Amygdala (tissue), 56 donors: ENCODE results near the gene SUN5.
"Not testable (repeated sequence)": the region's sequence is repeated elsewhere in the genome, so short reads cannot be mapped to it uniquely, and the experiment has no call there.

ENCODE experiments used
- DNase-seq, 56 donors: peaks; one replicate each; lab custom pipeline; 2025; lab: John Stamatoyannopoulos, UW

The SUN5 gene

DNA sequence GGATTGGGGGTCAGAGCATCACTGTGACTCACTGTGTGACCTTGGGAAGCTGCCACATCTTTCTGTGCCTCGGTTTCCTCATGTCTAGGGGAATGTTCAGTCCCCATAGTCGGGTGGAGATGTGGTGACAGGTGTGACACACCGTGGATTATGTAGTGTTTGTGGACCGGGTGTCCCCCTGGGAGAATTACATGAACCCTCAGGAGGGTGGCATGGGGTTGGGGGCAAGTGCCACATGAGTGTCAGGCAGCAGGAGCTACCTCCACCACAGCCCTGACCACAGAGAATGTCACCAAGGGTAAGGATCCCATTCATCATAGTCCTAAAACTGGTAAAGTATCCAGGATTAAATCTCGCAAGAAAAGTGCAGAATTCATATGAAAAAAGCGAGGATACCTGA lies 23.2 kb downstream of the SUN5 start:
- peak in 1 of 56 donors; percentile 52 for DNase-seq

DNA sequence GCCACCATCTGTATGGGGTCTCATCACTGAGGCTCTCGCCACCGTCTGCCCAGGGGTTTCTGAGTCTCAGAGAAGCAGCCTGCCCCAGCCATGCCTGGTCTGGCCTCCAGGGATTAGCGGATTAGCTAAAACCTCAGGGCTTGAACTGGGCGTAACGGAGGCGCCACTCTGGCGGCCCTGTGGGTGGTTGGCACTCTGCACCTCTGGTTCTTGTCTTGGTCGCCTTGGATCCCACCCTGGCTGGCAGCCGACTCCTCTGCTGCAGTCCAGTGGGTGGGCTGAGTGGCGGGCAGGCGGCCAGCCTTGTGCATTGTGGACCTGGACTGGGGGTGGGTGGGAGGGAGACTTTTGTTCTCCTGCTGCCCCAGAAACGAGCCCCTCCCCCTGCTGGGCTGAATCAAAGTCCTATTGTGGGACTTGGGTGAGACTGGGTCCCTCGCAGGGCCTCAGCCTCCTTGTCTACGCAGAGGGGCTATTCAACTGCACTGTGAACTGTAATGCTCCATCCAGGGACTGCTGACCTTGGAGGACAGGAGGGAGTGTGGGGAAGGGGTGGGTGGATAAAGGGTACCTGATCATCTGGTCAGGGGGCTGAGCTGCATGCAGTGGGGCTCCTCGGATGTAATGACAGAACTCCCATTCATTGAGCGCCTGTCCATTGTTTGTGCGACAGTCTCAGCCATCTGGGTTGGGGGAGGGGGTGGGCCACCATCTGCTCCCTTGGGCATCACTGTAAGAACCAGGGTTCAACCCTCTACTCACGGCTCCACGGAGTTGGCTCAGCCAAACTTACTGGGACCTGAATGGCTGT lies 23.9 kb downstream of the SUN5 start:
- DNase-seq, result peak in 55 of 56 donors; percentile 39 to 96 (median 82)

DNA sequence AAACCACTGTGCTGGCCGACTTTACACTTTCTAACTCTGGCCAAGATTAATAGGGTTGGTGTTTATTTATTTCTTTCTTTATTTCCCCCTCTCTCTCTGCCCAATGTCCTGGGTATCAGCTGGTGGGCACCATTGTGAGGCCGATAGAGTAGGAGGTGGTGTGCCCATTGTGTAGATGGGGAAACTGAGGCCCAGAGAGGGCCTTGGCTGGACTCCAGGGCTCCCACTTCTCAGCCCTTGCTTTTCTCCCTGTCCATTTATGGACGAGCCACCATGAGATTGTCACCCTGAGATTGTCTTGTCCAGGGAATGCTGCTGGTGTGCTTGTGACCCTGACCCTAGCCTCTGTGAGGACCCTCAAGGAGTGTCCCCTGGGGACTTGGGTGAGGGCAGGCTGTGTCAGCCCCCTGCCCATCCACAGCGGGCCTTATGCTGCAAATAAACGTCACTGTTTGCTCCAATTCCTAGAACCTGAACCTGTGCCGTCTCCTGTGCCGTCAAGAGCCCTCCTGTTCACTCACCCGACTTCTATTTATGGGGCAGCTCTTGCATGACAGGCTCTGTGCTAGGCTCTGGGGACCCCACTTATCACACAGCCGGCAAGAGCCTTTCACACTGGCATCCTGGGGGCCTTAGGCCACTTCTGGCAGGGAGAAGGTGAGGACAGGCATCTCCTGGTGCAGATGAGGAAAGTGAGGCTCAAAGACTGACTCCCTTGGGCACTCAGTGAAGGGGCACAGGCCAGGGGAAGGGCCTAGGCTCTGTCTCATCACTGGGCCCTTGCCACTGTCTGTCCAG lies 24.8 kb downstream of the SUN5 start:
- peak in 6 of 56 donors; percentile 17 to 50 (median 25) for DNase-seq

DNA sequence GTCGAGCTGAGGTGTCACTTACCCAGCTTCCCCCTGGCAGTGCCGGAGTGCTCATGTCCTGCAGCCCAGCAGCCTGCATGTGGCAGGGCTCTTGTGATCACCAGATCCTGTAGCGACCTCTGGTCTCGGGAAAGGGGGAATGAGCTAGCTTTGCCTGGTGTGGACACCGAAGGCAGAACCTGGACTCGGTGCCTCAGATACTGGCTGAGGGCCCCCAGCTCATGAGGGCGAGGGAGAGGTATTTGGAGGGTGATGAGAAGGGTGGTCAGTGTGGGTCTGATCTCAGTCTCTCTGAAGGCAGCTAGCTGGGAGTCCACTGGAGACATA lies 26.3 kb downstream of the SUN5 start:
- DNase-seq, result no peak

DNA sequence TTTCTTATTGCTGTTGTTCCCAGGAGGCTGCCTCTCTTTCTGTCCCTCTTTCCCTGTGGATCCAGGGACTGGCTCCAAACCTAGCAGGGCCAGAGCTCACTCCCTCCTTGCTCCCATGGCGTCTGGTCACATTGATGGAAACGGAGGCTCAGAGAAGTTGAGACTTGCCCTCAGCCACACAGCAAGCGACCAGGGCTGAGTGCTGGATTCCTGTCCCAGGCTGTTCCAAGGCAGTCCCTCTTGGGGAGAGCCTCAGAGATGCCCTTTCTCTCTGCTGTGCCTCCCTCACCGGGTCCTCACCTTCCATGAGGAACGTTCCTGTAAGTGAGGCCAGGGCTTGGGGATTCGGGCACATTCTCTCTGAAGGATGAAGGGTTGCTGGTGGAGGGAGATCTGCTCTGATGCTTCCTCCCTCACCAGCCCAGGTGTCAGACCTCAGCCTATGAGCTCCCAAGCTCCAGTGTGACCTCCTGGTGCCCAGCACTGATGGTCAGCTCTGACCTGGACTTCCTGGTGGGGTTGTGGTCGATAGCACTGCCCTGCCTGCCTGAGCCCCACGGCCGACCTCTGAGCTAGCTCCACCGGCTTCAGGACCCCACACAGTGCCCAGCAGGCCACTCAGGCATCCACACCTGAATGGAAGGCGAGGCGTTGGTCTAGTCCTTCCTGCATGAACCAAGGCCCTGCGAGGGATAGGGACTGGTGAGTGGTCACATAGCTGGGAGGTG lies 26.8 kb downstream of the SUN5 start:
- no peak for DNase-seq

DNA sequence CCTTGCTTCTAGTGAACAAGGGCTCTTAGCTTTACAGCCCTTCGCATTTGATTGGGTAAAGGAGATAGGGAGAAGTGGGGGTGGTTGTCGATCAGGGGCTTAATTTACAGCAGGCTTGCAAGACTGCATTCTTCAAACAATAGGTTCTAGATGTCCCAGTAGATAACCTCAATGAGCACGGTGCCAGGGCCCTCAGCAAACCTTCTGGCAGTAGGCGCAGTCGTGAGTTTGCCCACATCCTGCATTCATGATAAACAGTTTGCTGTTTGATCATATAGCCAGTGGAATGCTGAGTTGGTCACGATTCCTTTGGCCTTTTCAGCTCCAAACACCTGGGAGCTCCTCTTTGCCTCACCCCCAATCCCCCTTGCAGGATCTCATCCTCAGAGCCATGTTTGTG lies 27.5 kb downstream of the SUN5 start:
- no peak for DNase-seq

DNA sequence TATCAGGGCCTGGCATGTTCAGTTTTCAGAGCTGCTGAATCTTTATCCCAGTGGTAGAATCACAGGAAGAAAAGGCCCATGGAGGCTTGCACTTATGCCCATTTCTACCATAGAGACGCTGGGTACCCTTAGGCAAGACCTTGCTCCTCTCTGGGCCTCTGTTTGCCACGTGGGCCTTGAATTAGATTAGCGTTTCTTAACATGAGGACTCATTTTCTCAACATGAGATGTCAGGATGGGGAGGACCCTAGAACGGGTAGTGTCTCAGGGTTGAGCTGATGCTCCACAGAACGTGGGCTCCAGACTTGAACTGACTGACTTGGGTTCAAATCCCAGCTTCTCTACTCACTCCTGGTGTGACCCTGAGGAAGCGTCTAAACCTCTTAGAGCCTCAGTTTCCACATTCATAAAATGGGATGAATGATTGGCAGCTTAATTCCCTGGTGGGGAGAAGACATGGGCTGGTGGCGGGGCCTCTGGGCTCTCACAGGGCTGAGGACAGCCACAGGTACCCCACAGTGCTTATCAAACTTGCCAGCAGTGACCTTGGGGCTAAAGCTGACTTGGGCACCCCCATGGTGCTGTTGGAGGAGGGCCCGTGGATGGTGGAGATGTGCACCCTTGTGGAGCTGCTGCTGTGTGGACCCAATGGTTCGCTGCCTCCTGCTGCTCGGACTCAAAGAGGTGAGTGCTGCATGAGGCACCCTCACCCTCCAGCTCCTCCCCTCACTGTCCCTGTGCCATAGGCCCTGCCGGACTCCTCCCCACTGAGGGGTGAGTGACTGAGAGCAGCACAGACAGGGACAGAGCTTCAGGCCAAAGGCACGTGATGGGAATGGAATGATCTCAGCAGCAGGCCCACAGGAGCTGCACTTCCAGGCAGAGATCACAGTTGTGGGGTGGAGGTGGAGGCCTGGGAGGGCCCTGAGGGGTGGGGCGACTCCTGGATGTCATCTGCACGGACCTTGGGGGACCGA lies 28.2 kb downstream of the SUN5 start:
- peak in 3 of 56 donors; percentile 18 to 42 (median 27) for DNase-seq

DNA sequence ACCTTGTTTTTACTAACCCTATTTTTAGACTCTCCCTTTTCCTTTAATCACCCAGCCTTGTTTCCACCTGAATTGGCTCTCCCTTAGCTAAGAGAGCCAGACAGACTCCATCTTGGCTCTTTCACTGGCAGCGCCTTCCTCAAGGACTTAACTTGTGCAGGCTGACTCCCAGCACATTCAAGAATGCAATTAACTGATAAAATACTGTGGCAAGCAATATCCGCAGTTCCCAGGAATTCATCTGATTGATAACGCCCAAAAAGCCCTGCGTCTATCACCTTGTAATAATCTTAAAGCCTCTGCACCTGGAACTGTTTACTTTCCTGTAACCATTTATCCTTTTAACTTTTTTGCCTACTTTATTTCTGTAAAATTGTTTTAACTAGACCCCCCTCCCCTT lies 29.1 kb downstream of the SUN5 start:
- not testable (repeated sequence) for DNase-seq

DNA sequence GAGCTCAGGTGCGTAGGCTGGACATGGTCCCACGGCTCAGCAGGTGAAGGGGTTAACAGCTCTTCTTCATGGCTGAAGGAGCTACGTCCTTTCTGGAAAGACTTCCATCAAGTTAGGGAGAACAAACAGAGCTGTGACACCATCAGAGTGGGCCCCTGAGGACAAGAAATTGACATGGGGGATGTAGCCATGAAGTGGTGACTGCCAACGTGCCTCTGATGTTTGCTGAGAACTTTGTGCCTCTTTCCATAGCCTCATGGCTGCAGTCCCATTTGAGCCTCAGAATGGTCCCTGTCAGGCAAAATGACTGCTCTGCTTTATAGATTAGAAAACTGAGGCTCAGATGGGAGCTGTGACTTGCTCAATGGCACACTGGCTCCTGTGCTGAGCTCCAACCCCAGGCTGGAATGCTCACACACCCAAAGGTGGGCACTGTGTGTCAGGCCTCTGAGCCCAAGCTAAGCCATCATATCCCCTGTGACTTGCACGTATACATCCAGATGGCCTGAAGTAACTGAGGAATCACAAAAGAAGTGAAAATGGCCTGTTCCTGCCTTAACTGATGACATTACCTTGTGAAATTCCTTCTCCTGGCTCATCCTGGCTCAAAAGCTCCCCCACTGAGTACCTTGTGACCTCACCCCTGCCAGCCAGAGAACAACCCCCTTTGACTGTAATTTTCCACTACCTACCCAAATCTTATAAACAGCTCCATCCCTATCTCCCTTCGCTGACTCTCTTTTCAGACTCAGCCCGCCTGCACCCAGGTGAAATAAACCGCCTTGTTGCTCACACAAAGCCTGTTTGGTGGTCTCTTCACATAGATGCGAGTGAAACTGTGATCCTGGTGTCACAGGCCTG lies 29.8 kb downstream of the SUN5 start:
- not testable (repeated sequence) for DNase-seq

DNA sequence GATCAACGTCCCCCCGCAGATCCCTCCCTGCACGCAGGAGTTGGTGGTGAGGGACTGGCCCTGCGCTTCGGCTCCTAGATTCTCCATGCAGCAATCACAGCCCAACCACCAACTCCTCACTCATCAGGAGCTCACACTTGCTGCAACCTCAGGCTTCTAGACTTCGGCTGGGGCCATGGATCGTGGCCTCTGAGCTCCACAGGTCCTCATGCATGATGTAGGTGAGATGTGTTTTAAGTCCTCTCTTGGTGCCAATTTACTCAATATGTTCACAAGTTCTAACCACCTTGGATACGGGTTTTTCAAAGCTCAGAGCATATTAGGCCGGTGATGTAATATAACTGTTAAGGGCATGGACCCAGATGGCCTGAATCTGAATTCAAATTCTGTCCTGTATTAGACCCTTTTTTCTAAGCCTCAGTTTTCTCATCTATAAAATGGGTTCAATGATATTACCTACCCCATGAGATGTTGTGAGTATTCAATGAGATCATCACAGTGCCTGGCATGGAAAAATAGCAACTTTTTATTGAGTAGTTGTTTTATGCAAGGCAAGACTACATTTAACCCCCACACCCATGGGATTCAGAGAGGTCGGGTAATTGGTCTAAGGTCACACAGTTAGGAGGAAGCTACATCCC lies 31.0 kb downstream of the SUN5 start:
- DNase-seq, result no peak

DNA sequence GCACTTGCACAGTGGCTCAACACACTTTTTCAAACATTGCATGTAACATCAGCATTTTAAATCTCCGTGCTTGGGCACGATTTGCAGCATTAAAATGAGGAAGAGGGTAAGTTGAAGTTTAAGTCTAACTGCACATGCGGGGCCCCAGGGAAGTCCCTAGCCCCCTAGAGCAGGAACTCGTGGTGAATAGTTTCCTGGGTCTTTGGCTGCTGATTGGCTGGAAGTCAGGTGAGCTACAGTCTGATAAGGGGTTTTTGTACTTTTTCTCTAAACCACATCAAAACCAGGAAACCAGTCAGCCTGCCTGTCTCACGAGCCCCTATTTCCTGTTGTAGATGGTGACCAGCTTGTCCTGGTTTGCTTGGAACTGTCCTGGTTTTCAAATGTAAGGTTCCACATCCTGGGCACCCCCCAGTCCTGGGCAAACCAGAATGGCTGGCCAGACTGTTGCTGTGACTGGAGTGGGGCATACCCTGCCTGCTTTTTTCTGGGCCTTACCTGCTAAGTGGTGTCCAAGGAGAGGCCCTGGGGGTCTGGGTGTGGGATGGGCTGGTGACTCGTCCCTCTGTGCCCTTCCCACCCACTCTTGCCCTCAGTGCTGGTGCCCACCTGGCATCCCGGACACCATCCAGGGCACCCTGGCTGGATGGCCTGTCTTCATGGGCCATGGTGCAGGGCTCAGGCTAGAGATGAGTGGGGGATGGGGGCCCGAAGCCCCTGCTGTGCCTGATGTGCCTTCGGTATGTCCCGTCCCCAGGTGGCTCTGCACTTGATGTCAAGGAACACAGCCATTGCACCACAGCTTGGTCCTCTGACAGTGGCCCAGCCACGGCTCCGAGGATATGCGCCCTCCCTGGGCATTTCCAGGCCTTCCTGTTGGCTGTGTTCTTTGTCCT lies 31.8 kb downstream of the SUN5 start:
- DNase-seq, result peak in 1 of 56 donors; percentile 13

DNA sequence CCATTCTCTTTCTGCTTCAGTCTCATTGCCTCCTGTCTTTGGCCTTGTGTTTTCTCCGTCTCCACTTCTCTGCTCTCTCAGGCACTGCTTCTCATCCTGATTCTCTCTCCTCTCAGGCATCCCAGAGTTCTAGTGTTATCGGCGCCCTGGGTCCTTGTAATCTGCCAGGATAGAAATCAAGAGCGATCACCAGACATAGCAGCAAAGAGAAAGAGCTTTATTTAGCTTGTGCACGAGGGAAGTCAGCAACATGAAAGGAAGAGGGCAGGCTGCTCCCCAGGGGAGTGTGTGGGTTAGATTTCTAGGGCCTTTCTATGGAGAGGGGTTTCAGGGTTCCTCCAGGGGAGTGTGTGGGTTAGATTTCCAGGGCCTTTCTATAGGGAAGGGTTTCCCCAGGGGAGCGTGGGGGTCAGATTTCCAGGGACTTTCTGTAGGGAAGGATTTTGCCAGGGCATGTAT lies 32.5 kb downstream of the SUN5 start:
- no peak for DNase-seq

DNA sequence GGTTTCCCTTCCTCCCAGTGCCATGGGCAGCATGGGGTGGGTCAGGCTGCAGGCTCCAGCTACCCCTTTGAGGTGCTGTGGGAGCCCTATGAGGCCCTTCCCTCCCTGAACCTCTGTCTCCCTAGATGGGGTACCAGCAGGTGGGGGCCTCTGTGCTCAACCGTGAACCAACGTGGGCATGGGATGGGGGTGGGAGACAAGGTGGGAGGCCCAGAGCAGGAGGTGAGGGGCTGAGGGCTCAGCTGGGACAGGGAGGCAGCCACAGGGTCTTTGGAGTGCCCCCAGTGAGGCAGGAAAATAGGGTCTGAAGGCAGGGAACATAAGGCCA lies 33.3 kb downstream of the SUN5 start:
- no peak for DNase-seq

DNA sequence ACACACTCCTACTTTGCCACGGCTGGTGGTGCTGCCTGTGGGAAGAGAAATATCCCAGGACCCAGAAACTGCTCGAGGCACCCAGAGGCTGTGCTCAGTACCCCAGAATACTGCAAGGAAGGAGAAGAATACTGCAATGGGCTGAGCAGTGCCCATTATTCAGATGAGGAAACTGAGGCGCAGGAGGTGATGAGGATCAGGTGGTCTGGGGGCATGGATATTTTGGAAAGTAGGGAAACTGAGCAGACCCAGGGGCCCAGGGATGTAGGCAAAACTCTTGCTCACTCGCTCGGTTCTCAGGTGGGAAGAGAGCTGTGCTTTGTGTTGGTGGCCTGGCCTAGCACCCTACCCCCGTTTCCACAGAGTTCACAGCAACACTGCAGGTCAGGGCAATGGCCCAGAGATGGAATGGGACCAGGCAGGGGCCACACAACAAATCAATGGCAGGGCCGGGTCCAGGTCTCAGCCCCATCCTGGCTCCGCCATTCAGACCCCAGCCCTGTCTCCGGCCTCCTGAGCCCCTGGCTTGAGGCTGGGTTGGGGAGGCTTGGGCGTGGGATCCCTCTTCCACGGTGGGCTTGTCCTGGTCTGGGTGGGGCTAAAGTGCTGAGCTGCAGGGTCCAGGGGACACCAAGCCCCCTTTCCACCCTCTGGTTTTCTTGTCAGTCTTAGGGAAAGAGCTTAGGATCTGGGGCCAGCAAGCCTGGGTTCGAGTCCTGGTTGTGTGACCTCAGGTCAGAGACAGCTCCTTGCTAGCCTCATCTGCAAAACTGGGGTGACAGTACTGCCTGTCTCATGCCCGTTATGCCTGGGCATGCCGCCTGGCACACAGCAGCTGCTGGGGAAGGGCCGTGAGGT lies 33.9 kb downstream of the SUN5 start:
- DNase-seq, result no peak

DNA sequence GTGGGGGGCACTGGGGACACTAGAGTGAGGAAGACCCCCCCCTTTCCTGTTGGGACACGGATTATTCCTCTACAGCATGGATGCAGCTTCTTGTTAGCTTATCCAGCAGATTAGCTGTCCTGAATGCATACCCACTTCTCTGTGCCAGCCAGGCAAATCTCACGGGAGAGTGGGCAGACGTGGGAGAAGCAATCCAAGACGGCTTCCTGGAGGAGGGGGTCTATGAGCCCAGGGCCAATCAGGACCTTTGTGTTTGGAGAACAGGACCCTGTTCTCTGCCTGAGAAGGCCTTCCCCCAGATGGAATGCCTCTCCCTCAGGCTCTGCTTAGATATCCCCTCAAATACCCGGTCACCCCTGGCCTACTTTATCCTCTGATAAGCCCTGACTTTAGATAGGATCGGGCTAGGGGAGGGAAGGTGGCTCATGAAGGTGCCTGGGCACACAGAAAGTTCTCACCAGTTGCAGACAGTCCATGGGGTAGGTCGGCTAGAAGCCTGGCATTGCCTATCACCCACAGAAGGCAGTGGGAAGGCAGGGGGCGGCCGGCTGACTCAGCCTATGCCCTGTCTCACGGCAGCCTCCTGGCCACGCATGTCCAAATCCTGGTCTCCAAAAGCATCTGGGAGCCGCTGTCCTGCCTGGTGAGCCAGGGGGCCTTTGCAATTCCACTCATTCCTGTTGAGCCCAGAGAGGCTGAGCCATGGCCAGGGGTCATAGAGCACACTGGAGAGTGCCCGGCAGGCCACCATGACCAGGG lies 34.7 kb downstream of the SUN5 start:
- no peak for DNase-seq
